D721Med (cell line): ENCODE data around the gene ATP5IF1.

Experiments
- DNase-seq: peaks from one replicate; pipeline ENCODE4 v3.0.0; 2011; ENCODE audit warnings: low spot score; ENCODE audit not compliant: insufficient read length
- FAIRE-seq: peaks from 2 replicates; lab custom pipeline; 2011; peaks lifted over from hg19 to GRCh38; lab: Jason Lieb, UNC
- CTCF ChIP-seq: IDR thresholded peaks from 2 replicates; pipeline ENCODE4 v1.5.1; 2012; ENCODE audit warnings: mild to moderate bottlenecking, control low read depth; ENCODE audit not compliant: insufficient read depth; ENCODE audit errors: missing control alignments

Gene ATP5IF1

GRCh38 chr1:28235755-28236655, at the start of gene ATP5IF1:
TSS of gene ATP5IF1 (plus strand) at chr1:28236124. CDS start at chr1:28236184, 60 bp downstream.
- no peak for TF ChIP-seq CTCF
- FAIRE-seq (no peak), DNase-seq (peak; percentile 95)

GRCh38 chr1:28190337-28190979, 45.5 kb upstream of the ATP5IF1 start:
- DNase-seq (no peak), FAIRE-seq (no peak)
- TF ChIP-seq CTCF = no peak

- TF ChIP-seq CTCF = no peak
- DNase-seq (no peak), FAIRE-seq (no peak)
These were observed 44.8 kb upstream of the ATP5IF1 start for GRCh38 chr1:28190996-28191645.

- TF ChIP-seq CTCF = no peak
- DNase-seq (no peak), FAIRE-seq (no peak)
These were observed 42.2 kb upstream of the ATP5IF1 start for GRCh38 chr1:28193701-28194161.

GRCh38 chr1:28194326-28195035, 41.4 kb upstream of the ATP5IF1 start:
- no peak for TF ChIP-seq CTCF
- DNase-seq = no peak
- FAIRE-seq = no peak

GRCh38 chr1:28195780-28196179, 40.1 kb upstream of the ATP5IF1 start:
- DNase-seq (no peak), FAIRE-seq (no peak)
- TF ChIP-seq CTCF = no peak
